SK-N-MC (cell line): ENCODE measurements around the gene RNF128.

ENCODE experiments used
- EZH2 ChIP-seq: fragments of 200-600 bp; sonication (generic); IDR thresholded peaks from one replicate; pipeline ENCODE4 v1.6.1; 2017; ENCODE audit warnings: antibody characterized with exemption
- POLR2AphosphoS5 ChIP-seq: IDR thresholded peaks from 2 replicates; pipeline ENCODE4 v1.6.1; 2012; ENCODE audit warnings: mild to moderate bottlenecking, low read depth, low read length, borderline replicate concordance

DNA sequence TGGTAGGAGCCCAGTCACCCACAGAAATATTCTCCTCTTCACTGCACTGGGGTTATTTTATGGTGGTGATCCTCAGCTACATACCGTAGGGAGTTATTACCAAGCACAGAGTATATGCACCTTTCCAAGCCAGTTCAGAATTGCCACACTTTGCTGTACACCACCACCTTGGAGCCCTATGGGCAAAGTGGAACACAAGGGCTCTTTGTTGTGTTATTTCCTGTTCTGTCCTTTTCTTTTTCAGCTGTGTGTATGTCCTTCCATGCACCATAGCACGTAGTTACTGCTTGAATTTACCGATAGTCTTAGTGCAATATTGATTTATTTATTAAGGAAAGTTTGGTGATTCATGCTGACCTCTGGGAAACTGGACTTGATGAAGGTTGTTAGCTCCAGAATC lies 8.3 kb downstream of the RNF128 start:
- TF ChIP-seq POLR2AphosphoS5, result no peak
- no peak for TF ChIP-seq EZH2
